GM12878 (cell line): ENCODE data around the gene AASDHPPT. TPM values are rescaled to one million over a fixed set of nuclear protein-coding genes. Genes with fewer than 3 reads are reported as not detected.

Source experiments
- CREB1 ChIP-seq: IDR thresholded peaks from 2 replicates; pipeline ENCODE4 v1.6.1; 2012; ENCODE audit warnings: low read depth, mild to moderate bottlenecking, inconsistent platforms
- IRF4 ChIP-seq: IDR thresholded peaks from 2 replicates; pipeline ENCODE4 v1.6.1; 2011; ENCODE audit warnings: low read depth, low read length
- KAT2A ChIP-seq: conservative IDR thresholded peaks from 2 replicates; pipeline ENCODE4 v1.6.1; 2011; ENCODE audit warnings: low read depth, low read length; ENCODE audit not compliant: control insufficient read depth
- MEF2B ChIP-seq: fragments of 450-650 bp; IDR thresholded peaks from 2 replicates; pipeline ENCODE4 v1.6.1; 2018; ENCODE audit warnings: mild to moderate bottlenecking, moderate library complexity; ENCODE audit not compliant: partially characterized antibody, poor library complexity, severe bottlenecking
- MTA2 ChIP-seq: fragments of 450-650 bp; IDR thresholded peaks from 2 replicates; pipeline ENCODE4 v1.6.1; 2016; ENCODE audit warnings: low read depth, mild to moderate bottlenecking, moderate library complexity
- NRF1 ChIP-seq: conservative IDR thresholded peaks from 2 replicates; pipeline ENCODE4 v1.6.1; 2011; ENCODE audit warnings: mild to moderate bottlenecking, low read depth, low read length, improper control_type of control experiment
- PAX8 ChIP-seq: fragments of 450-650 bp; IDR thresholded peaks from 2 replicates; pipeline ENCODE4 v1.6.1; 2017; ENCODE audit warnings: mild to moderate bottlenecking, moderate library complexity
- RFX5 ChIP-seq: IDR thresholded peaks from 2 replicates; pipeline ENCODE4 v1.6.1; 2011; ENCODE audit warnings: low read depth, low read length, improper control_type of control experiment
- SMAD1 ChIP-seq: fragments of 450-650 bp; IDR thresholded peaks from 2 replicates; pipeline ENCODE4 v1.6.1; 2018; ENCODE audit warnings: mild to moderate bottlenecking, low read depth; ENCODE audit not compliant: partially characterized antibody
- polyA plus RNA-seq, 11 experiments: library from polyadenylated mRNA; depleted of rRNA in 4 of 11; unstranded in 6 of 11; stranded (reverse) in 5 of 11; fragments of >200 nt; fragmentation: Nextera tagmentation in 4 of 11; fragmentation: Illumina TruSeq in 1 of 11; extraction: Ambion mirVana in 4 of 11; extraction: Trizol in 1 of 11; gene quantifications; 1 replicate in 1 of 11; 2 replicates in 10 of 11; pipeline versions ENCODE4 v1.2.1 to v1.2.3, GENCODE V29; 2011 to 2016; ENCODE audit warnings: inconsistent platforms in 2 of 11, missing spikeins in 2 of 11, low read depth in 1 of 11
- total RNA-seq, 4 experiments: library from RNA; depleted of rRNA in 3 of 4; stranded (reverse); fragments of >200 nt in 3 of 4; fragmentation: Illumina TruSeq in 1 of 4; extraction: Trizol in 1 of 4; gene quantifications; 2 replicates each; pipeline versions ENCODE4 v1.2.1 to v1.2.3, GENCODE V29; 2013 to 2021
- TF ChIP-seq, protein P1 (sequence below): fragments of 450-650 bp; IDR thresholded peaks from 2 replicates; pipeline ENCODE4 v1.6.1; 2017; ENCODE audit warnings: mild to moderate bottlenecking, low read depth, inconsistent platforms; ENCODE audit not compliant: poor library complexity, severe bottlenecking
- TF ChIP-seq, protein P2 (sequence below): fragments of 450-650 bp; IDR thresholded peaks from 2 replicates; pipeline ENCODE4 v1.6.1; 2016; ENCODE audit warnings: mild to moderate bottlenecking
- TF ChIP-seq, protein P3 (sequence below): fragments of 450-650 bp; formaldehyde crosslinking; IDR thresholded peaks from 2 replicates; pipeline ENCODE4 v1.5.0; 2022; ENCODE audit warnings: mild to moderate bottlenecking, missing genetic modification characterization

AASDHPPT gene
- total and polyA plus RNA-seq, 10 of the 15 experiments (the other 5 are each of a cell fraction or from before 2014, with no cell fraction given), result 37.3 to 92.6 (median 50.5) TPM

DNA sequence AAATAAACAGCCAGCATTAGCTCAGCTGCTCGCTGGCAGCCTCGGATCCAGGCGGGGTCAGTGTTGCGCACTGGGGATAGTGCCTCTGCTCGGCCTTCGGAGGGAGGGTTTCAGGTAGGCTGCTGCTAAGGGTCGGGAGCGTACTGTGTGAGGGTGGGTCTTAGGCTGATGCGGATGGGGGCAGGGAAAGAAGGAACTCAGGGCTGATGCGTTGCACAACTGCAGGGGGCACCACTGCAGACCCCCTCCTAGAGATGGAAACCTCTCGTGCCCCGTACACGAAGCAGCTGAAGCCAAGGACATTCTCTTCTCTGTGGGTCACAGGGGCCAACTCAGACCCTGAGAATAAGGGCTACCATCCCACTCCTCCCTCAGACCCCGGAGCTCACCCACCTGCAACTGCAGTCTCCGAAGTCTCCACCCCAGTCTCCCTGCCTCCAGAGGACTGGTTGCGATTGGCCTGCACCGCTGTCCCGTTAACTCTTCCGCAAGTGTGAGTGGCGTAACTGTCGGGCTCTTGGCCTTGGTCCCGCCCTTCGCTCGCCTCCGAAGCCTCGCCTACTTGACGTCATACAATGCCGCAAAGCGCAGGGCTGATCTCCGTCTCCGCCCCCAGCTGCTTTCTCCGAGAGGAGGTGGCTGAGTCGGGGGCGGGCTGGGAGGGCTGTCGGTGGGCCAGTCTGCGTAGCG, 398 bp upstream of the AASDHPPT start, which contains the start of gene KBTBD3 (continued):
- TF ChIP-seq, protein P1, sequence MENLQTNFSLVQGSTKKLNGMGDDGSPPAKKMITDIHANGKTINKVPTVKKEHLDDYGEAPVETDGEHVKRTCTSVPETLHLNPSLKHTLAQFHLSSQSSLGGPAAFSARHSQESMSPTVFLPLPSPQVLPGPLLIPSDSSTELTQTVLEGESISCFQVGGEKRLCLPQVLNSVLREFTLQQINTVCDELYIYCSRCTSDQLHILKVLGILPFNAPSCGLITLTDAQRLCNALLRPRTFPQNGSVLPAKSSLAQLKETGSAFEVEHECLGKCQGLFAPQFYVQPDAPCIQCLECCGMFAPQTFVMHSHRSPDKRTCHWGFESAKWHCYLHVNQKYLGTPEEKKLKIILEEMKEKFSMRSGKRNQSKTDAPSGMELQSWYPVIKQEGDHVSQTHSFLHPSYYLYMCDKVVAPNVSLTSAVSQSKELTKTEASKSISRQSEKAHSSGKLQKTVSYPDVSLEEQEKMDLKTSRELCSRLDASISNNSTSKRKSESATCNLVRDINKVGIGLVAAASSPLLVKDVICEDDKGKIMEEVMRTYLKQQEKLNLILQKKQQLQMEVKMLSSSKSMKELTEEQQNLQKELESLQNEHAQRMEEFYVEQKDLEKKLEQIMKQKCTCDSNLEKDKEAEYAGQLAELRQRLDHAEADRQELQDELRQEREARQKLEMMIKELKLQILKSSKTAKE, result peak; percentile 26
- no peak; the same call in 1 of the 2 replicates for TF ChIP-seq NRF1
- TF ChIP-seq CREB1, result peak; percentile 94
- peak; percentile 19; the same call in 1 of the 2 replicates for TF ChIP-seq IRF4
- no peak for TF ChIP-seq SMAD1
- peak; percentile 21; the same call in 1 of the 2 replicates for TF ChIP-seq RFX5
- TF ChIP-seq, protein P2, sequence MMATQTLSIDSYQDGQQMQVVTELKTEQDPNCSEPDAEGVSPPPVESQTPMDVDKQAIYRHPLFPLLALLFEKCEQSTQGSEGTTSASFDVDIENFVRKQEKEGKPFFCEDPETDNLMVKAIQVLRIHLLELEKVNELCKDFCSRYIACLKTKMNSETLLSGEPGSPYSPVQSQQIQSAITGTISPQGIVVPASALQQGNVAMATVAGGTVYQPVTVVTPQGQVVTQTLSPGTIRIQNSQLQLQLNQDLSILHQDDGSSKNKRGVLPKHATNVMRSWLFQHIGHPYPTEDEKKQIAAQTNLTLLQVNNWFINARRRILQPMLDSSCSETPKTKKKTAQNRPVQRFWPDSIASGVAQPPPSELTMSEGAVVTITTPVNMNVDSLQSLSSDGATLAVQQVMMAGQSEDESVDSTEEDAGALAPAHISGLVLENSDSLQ, result peak; percentile 99
- TF ChIP-seq KAT2A, result no peak
- peak; percentile 65 for TF ChIP-seq MTA2
- no peak for TF ChIP-seq PAX8
- peak; percentile 62 for TF ChIP-seq MEF2B
- TF ChIP-seq, protein P3, sequence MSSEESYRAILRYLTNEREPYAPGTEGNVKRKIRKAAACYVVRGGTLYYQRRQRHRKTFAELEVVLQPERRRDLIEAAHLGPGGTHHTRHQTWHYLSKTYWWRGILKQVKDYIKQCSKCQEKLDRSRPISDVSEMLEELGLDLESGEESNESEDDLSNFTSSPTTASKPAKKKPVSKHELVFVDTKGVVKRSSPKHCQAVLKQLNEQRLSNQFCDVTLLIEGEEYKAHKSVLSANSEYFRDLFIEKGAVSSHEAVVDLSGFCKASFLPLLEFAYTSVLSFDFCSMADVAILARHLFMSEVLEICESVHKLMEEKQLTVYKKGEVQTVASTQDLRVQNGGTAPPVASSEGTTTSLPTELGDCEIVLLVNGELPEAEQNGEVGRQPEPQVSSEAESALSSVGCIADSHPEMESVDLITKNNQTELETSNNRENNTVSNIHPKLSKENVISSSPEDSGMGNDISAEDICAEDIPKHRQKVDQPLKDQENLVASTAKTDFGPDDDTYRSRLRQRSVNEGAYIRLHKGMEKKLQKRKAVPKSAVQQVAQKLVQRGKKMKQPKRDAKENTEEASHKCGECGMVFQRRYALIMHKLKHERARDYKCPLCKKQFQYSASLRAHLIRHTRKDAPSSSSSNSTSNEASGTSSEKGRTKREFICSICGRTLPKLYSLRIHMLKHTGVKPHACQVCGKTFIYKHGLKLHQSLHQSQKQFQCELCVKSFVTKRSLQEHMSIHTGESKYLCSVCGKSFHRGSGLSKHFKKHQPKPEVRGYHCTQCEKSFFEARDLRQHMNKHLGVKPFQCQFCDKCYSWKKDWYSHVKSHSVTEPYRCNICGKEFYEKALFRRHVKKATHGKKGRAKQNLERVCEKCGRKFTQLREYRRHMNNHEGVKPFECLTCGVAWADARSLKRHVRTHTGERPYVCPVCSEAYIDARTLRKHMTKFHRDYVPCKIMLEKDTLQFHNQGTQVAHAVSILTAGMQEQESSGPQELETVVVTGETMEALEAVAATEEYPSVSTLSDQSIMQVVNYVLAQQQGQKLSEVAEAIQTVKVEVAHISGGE, result no peak
